ENCODE data around the gene ATOSB.

The ATOSB gene

GRCh38 chr9:35091536-35091935, 24.1 kb downstream of the ATOSB start:
- in situ Hi-C loops (cut with MboI; ENCODE audit: low sequenced_read_pairs): no loop called here

DNA sequence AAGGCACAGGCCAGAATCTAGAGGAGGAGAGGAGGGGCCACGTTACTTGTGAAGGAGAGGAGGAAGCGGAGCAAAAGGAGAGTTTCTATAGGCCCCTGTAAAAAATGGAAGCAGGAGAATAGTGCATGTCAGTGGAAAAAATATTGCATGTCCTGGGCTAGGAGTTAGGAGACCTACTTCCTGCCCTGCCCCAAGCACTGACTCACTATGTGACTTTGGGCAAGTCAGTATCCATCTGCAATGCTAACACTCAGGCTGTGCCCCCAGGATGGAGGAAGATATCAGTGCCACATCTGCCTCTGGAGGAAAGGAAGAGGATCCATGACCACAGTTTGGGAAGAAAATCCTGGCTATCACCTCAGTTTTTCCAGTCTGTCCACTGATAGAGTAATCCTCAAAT, 26.2 kb downstream of the ATOSB start:
- in situ Hi-C loops (cut with MboI; ENCODE audit: low sequenced_read_pairs): no loop called here

- in situ Hi-C loops (cut with MboI; ENCODE audit: low sequenced_read_pairs): no loop called here
Observed at GRCh38 chr9:35085078-35085477, 30.6 kb downstream of the ATOSB start.

- in situ Hi-C loops (cut with MboI; ENCODE audit: low sequenced_read_pairs): no loop called here
Observed at GRCh38 chr9:35079426-35080341, 36.0 kb downstream of the ATOSB start, which contains the start of gene FANCG. FANCG (minus strand) TSS chr9:35079942; CDS start chr9:35079524, 418 bp downstream.

DNA sequence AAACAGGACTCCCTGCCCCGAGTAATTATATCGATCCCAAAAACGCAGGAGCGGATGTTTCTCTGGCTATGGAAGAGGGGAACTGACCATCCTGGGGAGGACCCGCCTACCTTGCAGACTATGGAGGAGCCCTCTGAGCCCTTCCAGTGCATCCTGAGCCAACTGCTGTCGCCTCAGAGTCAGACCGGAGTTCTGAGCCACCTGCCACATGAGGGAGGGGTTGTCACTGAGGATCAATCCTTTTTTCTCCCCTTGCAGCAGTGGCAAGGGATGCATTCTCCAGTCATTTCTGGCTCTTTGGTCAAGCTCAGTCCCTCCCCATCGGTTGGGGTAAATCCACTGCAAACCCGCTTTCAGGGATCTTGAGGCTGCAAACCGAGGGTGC, 36.6 kb downstream of the ATOSB start:
- in situ Hi-C loops (cut with MboI; ENCODE audit: low sequenced_read_pairs): no loop called here

GRCh38 chr9:35078066-35078465, 37.6 kb downstream of the ATOSB start:
- in situ Hi-C loops (cut with MboI; ENCODE audit: low sequenced_read_pairs): no loop called here

- in situ Hi-C loops (cut with MboI; ENCODE audit: low sequenced_read_pairs): no loop called here
Observed at GRCh38 chr9:35076848-35077247, 38.8 kb downstream of the ATOSB start.

- in situ Hi-C loops (cut with MboI; ENCODE audit: low sequenced_read_pairs): no loop called here
Observed at GRCh38 chr9:35075358-35075757, 40.3 kb downstream of the ATOSB start.

GRCh38 chr9:35074791-35075190, 40.9 kb downstream of the ATOSB start:
- in situ Hi-C loops (cut with MboI; ENCODE audit: low sequenced_read_pairs): loop anchor here (25.0 kb wide), 1 partner anchor 638 kb away; no protein-coding TSS in a partner anchor

DNA sequence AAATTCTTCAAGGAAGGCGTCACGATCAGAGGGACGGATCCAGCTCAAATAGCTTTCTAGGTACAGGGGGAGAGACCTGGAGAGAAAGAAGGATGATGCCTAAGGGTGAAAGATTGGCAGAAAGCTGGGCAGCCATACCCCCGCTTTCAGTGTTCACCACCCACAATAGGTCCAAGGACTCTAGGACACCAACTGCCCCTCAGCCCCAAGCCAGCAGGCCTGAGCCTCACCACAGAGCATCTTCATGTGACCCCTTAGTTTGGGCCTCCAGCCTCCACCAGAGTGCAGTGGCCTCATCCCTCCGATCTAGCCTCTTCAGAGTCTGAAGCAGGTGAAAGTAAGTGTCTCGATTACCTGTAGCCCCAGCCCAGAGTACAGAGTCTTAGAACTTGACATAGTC, 41.5 kb downstream of the ATOSB start:
- in situ Hi-C loops (cut with MboI; ENCODE audit: low sequenced_read_pairs): loop anchor here (25.0 kb wide), 1 partner anchor 638 kb away; no protein-coding TSS in a partner anchor

GRCh38 chr9:35073279-35073612, 42.4 kb downstream of the ATOSB start:
- in situ Hi-C loops (cut with MboI; ENCODE audit: low sequenced_read_pairs): loop anchor here (25.0 kb wide), 1 partner anchor 639 kb away; no protein-coding TSS in a partner anchor

DNA sequence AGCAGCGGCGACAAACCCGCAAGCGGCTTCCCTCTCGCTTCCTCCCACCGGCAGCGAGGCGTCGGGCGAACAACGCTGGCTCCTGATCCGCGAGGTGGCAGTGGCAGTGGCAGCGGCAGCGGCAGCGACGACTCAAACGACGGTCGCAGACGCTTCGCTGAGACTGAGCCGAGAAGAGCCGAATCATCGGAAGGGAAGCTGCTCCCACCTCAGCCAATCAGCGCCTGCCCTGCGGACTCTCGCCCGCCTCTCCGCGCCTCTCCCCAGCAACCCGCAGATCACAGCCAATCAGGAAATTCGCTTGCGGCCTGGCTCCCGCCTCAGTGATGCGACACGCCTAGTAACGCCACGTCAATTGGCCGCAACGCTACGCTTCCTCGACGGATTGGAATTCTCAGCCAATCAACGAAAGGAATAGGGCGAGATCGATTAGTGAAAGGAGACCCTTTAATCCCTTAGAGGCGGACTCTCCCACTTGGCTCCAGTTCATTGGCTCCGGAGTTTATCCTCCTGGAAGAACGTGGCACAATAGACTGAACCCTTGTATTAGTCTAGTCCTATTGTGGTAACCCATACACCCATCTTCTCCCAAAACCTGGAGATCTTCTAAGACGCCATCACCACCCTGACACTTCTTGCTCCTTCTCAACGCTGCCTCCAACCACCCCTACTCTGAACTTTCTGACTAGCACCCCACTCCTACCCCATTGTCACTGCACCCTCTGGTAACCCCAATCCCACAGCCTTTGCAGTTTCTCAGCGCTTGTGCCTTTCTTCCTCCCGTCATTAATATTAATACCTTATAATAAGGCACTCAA, 43.0 kb downstream of the ATOSB start, which contains the start of gene VCP:
Gene VCP, minus strand, starts transcription at position 165 of the 818 bp plus-strand sequence. CDS start 272 bp downstream, outside the sequence.
- in situ Hi-C loops (cut with MboI; ENCODE audit: low sequenced_read_pairs): loop anchor here (25.0 kb wide), 1 partner anchor 640 kb away; no protein-coding TSS in a partner anchor

GRCh38 chr9:35071814-35072460, 43.7 kb downstream of the ATOSB start:
- in situ Hi-C loops (cut with MboI; ENCODE audit: low sequenced_read_pairs): loop anchor here (25.0 kb wide), 1 partner anchor 640 kb away; no protein-coding TSS in a partner anchor

DNA sequence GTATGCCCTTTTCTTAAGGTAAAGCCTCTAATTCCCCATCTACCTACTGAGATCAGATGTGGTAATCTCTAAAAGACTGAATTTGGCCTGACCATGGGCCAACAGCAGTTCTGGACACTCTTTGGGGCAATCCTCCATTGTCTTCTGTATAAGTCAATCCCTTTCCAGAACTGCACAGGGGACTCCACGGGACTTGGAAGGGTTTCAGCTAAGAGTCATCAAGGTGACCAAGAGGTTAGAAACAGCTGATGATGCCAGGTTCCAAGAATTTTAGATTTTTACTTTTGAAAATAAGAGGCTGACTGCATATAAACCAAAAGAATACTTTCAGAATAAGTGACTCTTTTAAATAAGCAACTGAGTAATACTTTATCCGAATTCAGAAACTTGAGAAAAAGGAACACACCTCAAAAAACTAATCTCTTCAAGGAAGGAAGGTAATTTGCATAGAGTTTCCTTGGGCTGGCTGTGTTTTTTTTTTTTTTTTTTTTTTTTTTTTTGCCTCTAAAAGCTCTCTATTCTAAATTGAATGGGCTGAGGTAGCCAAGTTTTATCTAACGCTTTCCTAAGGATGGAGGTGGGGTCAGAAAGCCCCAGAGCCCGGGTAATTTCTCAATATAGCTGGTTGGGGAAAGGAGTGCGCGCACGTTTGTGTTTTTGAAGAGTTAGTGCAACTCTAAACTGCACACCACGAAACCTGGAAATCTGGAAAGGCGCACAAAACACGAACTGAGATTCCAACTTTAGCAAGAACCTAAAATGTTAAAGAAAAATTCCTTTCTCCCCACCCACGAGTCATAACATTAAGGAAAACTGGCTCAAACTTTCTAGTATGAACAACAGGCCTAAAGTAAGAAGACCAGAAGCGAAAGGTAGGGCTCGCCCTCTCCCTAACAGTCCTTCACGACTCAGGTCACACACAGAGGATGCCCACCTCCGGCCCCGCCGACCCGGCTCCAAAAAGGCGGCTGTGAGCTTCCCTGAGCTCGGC, 44.5 kb downstream of the ATOSB start:
- in situ Hi-C loops (cut with MboI; ENCODE audit: low sequenced_read_pairs): loop anchor here (25.0 kb wide), 1 partner anchor 641 kb away; no protein-coding TSS in a partner anchor

- in situ Hi-C loops (cut with MboI; ENCODE audit: low sequenced_read_pairs): loop anchor here (25.0 kb wide), 1 partner anchor 643 kb away; no protein-coding TSS in a partner anchor
Observed at GRCh38 chr9:35069020-35069419, 46.6 kb downstream of the ATOSB start.

- in situ Hi-C loops (cut with MboI; ENCODE audit: low sequenced_read_pairs): loop anchor here (25.0 kb wide), 1 partner anchor 645 kb away; no protein-coding TSS in a partner anchor
Observed at GRCh38 chr9:35067056-35067455, 48.6 kb downstream of the ATOSB start.

- in situ Hi-C loops (cut with MboI; ENCODE audit: low sequenced_read_pairs): loop anchor here (25.0 kb wide), 1 partner anchor 652 kb away; no protein-coding TSS in a partner anchor
Observed at GRCh38 chr9:35060548-35061207, 55.0 kb downstream of the ATOSB start.

DNA sequence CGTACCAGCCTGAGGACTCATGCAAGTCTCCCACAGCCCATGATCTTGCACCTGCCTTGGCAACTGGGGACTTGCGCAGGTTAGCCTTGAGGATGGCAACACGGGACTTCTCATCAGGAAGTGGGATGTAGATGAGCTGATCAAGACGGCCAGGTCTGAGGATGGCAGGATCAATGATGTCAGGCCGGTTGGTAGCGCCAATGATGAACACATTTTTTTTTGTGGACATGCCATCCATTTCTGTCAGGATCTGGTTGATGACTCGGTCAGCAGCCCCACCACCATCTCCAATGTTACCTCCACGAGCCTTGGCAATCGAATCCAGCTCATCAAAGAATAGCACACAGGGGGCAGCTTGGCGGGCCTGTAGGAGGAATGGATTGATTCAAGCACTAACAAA, 56.2 kb downstream of the ATOSB start:
- in situ Hi-C loops (cut with MboI; ENCODE audit: low sequenced_read_pairs): loop anchor here (25.0 kb wide), 1 partner anchor 653 kb away; no protein-coding TSS in a partner anchor

- in situ Hi-C loops (cut with MboI; ENCODE audit: low sequenced_read_pairs): loop anchor here (25.0 kb wide), 1 partner anchor 655 kb away; no protein-coding TSS in a partner anchor
Observed at GRCh38 chr9:35057271-35057620, 58.4 kb downstream of the ATOSB start.

All from HL-60/S4 treated with retinoic acid at 250 ng/mL for 4 days and 3 days (cell line).